Coronary artery (tissue), 2 donors: ENCODE measurements around the gene GALNT7.

ENCODE experiments used
- DNase-seq: peaks from one replicate; pipeline ENCODE4 v3.0.0-alpha.2; 2017; ENCODE audit warnings: low spot score
- H3K27ac ChIP-seq, 2 donors: fragments of 200-600 bp; sonication (generic); one replicate each; pipeline ENCODE4 v1.5.1; 2016 to 2019
- H3K4me3 ChIP-seq: fragments of 200-600 bp; sonication (generic); 2 replicates; pipeline ENCODE4 v1.5.1; 2016; ENCODE audit warnings: mild to moderate bottlenecking, moderate library complexity
- CTCF ChIP-seq: fragments of 200-600 bp; sonication (generic); IDR thresholded peaks from one replicate; pipeline ENCODE4 v1.5.1; 2019; ENCODE audit warnings: antibody characterized with exemption

The GALNT7 gene

GRCh38 chr4:173332021-173332487 lies 163.4 kb downstream of the GALNT7 start:
- H3K27ac ChIP-seq = peak overlapping the region; percentile 94 to 95
- peak overlapping the region; percentile 86 for H3K4me3 ChIP-seq
- no peak for DNase-seq
- TF ChIP-seq CTCF = no peak

GRCh38 chr4:173332963-173333657 lies 164.5 kb downstream of the GALNT7 start:
- no peak for DNase-seq
- H3K4me3 ChIP-seq = peak overlapping the region; percentile 86
- peak overlapping the region; percentile 94 to 95 for H3K27ac ChIP-seq
- TF ChIP-seq CTCF = no peak

GRCh38 chr4:173333658-173334084 lies 165.1 kb downstream of the GALNT7 start:
- TF ChIP-seq CTCF = no peak
- H3K27ac ChIP-seq = peak overlapping the region; percentile 94 to 95
- DNase-seq = no peak
- H3K4me3 ChIP-seq = peak overlapping the region; percentile 86

GRCh38 chr4:173334085-173334890 lies 165.7 kb downstream of the GALNT7 start, which contains the start of gene HMGB2:
Gene HMGB2 (minus strand): TSS chr4:173334358. CDS start chr4:173333649, 709 bp downstream.
- peak; percentile 100 for DNase-seq
- H3K4me3 ChIP-seq = peak within 1 kb of the TSS; percentile 86
- H3K27ac ChIP-seq = peak within 1 kb of the TSS; percentile 94 to 95
- TF ChIP-seq CTCF = no peak

GRCh38 chr4:173334891-173335752 lies 166.5 kb downstream of the GALNT7 start:
- peak overlapping the region; percentile 86 for H3K4me3 ChIP-seq
- DNase-seq = peak; percentile 78
- TF ChIP-seq CTCF = no peak
- peak overlapping the region; percentile 39 to 95 for H3K27ac ChIP-seq

GRCh38 chr4:173337463-173337862 lies 168.9 kb downstream of the GALNT7 start:
- DNase-seq = no peak
- H3K27ac ChIP-seq = no peak overlapping the region
- no peak for TF ChIP-seq CTCF
- no peak overlapping the region for H3K4me3 ChIP-seq
